ENCODE results near the gene LPP. TPM values are rescaled to one million over a fixed set of nuclear protein-coding genes. Genes with fewer than 3 reads are reported as not detected.

Gene LPP
- total and polyA plus RNA-seq, 9 of the 15 experiments (the other 6 are each of a cell fraction or from before 2014, with no cell fraction given) = 0.07 to 0.18 TPM; not detected in 7

GRCh38 chr3:188620752-188621151 is 466.8 kb downstream of the LPP start:
- H4K20me1 ChIP-seq (replicated peaks; ENCODE audit: control insufficient read depth, insufficient read depth, low read length) = no peaks in the 10 kb centered on the region
- no peak overlapping the region for H2AFZ ChIP-seq (ENCODE audit: low read depth, low read length)
- H3K79me2 ChIP-seq (ENCODE audit: control insufficient read depth, insufficient read depth, low read length) = no peaks in the 10 kb centered on the region
- POLR2A ChIA-PET = no interaction called here
- H3K36me3 ChIP-seq (ENCODE audit: control insufficient read depth, insufficient read depth, low read length) = no peaks in the 10 kb centered on the region
- no peak overlapping the region for H3K4me3 ChIP-seq
- no peaks in the 10 kb centered on the region for H3K4me1 ChIP-seq (replicated peaks in 1 of 2; ENCODE audit: control insufficient read depth in 2 of 2, insufficient read depth in 2 of 2, low read length in 2 of 2)
- FAIRE-seq (no peak), ATAC-seq (no peak), DNase-seq (ENCODE audit: extremely low read depth in 1 of 4, low spot score in 3 of 4) (no peak)
- CTCF ChIA-PET (ENCODE audit: low intra/inter-chr PET ratio) = no interaction called here
- no peak overlapping the region for H3K27ac ChIP-seq (ENCODE audit: extremely low read depth, low read depth, low read length)
- no peaks in the 10 kb centered on the region for H3K27me3 ChIP-seq (ENCODE audit: control insufficient read depth in 2 of 2, insufficient read depth in 2 of 2, low read length in 2 of 2)
- WGBS (ENCODE audit: insufficient coverage, low coverage, missing lambda C conversion rate) = 0% methylated on average over 2 of the region's 2 CpGs
- no peaks in the 10 kb centered on the region for H3K9me1 ChIP-seq (ENCODE audit: control insufficient read depth, insufficient read depth, low read length)
- no TSS peak for BruUV-seq (replicated peaks)
- intact Hi-C loops (cut with micrococcal nuclease) (no loop called here), in situ Hi-C loops (cut with MboI) (no loop called here)
- TF ChIP-seq POLR2H (tag; IDR thresholded peaks at IDR 0.05; ENCODE audit: low read depth) (no peak), NFE2 (IDR thresholded peaks at IDR 0.05; ENCODE audit: low read depth) (no peak), MTA3 (IDR thresholded peaks at IDR 0.05; ENCODE audit: borderline replicate concordance) (no peak)
- no peak overlapping the region for H3K4me2 ChIP-seq (ENCODE audit: insufficient read depth, low read length)
- no peaks in the 10 kb centered on the region for H3K9me3 ChIP-seq (replicated peaks; ENCODE audit: control insufficient read depth, insufficient read depth, low read depth, low read length)
- H3K9ac ChIP-seq (ENCODE audit: insufficient read depth in 1 of 2, low read depth in 2 of 2, low read length in 2 of 2) = no peak overlapping the region

- no peaks in the 10 kb centered on the region for H4K20me1 ChIP-seq (replicated peaks; ENCODE audit: control insufficient read depth, insufficient read depth, low read length)
- FAIRE-seq = no peak
- no peak overlapping the region for H2AFZ ChIP-seq (ENCODE audit: low read depth, low read length)
- no peak for DNase-seq (ENCODE audit: extremely low read depth in 1 of 4, low spot score in 3 of 4)
- no peak overlapping the region for H3K4me3 ChIP-seq
- H3K36me3 ChIP-seq (ENCODE audit: control insufficient read depth, insufficient read depth, low read length) = no peaks in the 10 kb centered on the region
- 2% methylated on average over 3 of the region's 3 CpGs for WGBS (ENCODE audit: insufficient coverage, low coverage, missing lambda C conversion rate)
- H3K4me1 ChIP-seq (replicated peaks in 1 of 2; ENCODE audit: control insufficient read depth in 2 of 2, insufficient read depth in 2 of 2, low read length in 2 of 2) = no peaks in the 10 kb centered on the region
- no peaks in the 10 kb centered on the region for H3K79me2 ChIP-seq (ENCODE audit: control insufficient read depth, insufficient read depth, low read length)
- H3K4me2 ChIP-seq (ENCODE audit: insufficient read depth, low read length) = no peak overlapping the region
- H3K27me3 ChIP-seq (ENCODE audit: control insufficient read depth in 2 of 2, insufficient read depth in 2 of 2, low read length in 2 of 2) = no peaks in the 10 kb centered on the region
- no peak for ATAC-seq
- in situ Hi-C loops (cut with MboI) (no loop called here), intact Hi-C loops (cut with micrococcal nuclease) (no loop called here)
- H3K9me3 ChIP-seq (replicated peaks; ENCODE audit: control insufficient read depth, insufficient read depth, low read depth, low read length) = no peaks in the 10 kb centered on the region
- BruUV-seq (replicated peaks) = no TSS peak
- POLR2A ChIA-PET = no interaction called here
- CTCF ChIA-PET (ENCODE audit: low intra/inter-chr PET ratio) = no interaction called here
- H3K27ac ChIP-seq (ENCODE audit: extremely low read depth, low read depth, low read length) = no peak overlapping the region
- no peak overlapping the region for H3K9ac ChIP-seq (ENCODE audit: insufficient read depth in 1 of 2, low read depth in 2 of 2, low read length in 2 of 2)
- H3K9me1 ChIP-seq (ENCODE audit: control insufficient read depth, insufficient read depth, low read length) = no peaks in the 10 kb centered on the region
- TF ChIP-seq MAFF (IDR thresholded peaks at IDR 0.05; ENCODE audit: low read length) = no peak
- TF ChIP-seq CBX5 (IDR thresholded peaks at IDR 0.05; ENCODE audit: borderline replicate concordance, low read depth) = no peak
- TF ChIP-seq IFI16 (CRISPR knock-in tag; IDR thresholded peaks at IDR 0.05) = no peak
- TF ChIP-seq OTX1 (CRISPR knock-in tag; IDR thresholded peaks at IDR 0.05) = no peak
- TF ChIP-seq PATZ1 (CRISPR knock-in tag; IDR thresholded peaks at IDR 0.05; ENCODE audit: borderline replicate concordance) = no peak
- no peak for TF ChIP-seq ZBTB34 (CRISPR knock-in tag; IDR thresholded peaks at IDR 0.05)
- TF ChIP-seq MTA1 (IDR thresholded peaks at IDR 0.05; ENCODE audit: borderline replicate concordance) = no peak
- TF ChIP-seq ZFPM2 (CRISPR knock-in tag; IDR thresholded peaks at IDR 0.05) = no peak
Observed at GRCh38 chr3:188624384-188624783, 470.4 kb downstream of the LPP start.

Data from K562 (cell line).